GM18507 (cell line): Measurements from ENCODE around the gene ATXN1.
"Not testable (repeated sequence)": the region's sequence is repeated elsewhere in the genome, so short reads cannot be mapped to it uniquely, and the experiment has no call there.

Experiments used
- DNase-seq: peaks from one replicate; pipeline ENCODE4 v3.0.0; 2011; ENCODE audit warnings: low read depth; ENCODE audit not compliant: insufficient read length; ENCODE audit errors: extremely low spot score
- FAIRE-seq: peaks from 2 replicates; lab custom pipeline; 2011; peaks lifted over from hg19 to GRCh38; lab: Jason Lieb, UNC

ATXN1 gene

DNA sequence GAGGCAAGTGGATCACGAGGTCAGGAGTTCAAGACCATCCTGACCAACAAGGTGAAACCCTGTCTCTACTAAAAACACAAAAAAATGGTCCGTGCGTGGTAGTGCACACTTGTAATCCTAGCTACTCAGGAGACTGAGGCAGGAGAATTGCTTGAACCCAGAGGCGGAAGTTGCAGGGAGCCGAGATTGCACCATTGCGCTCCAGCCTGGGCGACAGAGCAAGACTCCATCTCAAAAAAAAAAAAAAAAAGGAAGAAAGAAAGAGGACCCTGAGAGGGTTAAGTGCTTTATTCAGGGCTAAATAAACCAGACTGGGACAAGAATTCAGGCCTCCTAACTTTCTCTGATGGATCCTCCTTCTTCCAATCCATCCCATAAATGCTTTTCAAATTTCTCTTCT, 54.8 kb downstream of the ATXN1 start:
- not testable (repeated sequence) for DNase-seq, FAIRE-seq

DNA sequence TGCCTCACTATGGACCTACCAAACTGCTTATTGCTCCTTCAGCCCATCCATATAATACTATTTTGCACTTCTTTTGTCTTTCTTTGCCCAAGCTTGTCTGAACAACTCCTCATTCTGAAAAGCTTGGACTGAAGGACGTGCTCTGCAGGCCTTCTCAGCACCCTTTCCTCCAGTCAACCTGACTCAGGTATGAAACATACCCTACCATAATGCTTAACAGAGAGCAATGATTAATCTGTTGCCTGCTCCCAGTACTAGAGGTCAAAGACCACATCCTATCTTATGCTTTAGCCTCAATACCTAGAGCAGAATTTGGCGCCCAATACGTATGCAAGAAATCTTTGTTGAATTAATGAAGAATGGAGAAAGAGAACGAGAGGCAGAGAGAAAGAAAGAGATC, 55.2 kb downstream of the ATXN1 start:
- peak; percentile 21 for FAIRE-seq

DNA sequence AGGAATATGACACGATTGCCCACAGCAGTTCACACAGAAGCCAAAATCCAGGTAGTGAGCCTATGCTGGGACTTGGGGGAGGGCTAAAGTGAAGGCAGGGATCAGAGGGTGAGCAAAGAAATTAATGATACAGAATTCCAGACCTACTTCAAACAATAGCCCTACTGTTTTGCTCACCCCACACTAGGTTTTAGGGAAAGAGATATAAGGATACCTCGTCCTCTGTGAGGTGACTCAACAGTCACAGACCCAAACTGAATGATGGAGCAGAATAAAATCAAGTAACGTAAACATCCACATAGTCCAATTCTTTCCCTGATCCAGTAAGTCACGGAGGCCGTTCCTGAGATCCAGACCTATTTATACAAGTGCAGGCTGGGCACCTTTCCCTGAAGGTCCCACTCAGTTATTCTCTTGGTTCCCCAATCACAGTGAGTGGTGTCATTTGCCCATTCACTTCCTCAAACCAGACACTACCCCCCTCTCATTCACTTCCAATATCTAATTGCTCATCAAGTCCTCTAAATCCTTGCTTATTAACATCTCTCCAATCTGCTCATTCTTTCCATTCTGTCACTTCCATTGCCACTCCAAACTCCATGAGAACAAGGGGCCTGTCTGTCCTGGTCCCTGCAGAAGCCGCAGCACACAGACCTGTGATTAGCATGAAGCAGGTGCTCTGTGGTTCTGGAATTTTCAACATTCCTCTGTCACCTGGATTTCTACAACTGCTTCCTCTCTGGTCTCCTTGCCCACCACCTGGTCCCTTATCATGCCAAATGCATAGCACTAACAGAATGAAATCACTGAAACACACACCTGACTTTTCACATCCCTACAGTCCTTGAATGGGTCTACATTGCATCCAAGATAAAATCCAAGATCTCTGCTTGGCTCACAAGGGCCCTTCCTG, 55.9 kb downstream of the ATXN1 start:
- no peak for DNase-seq
- no peak for FAIRE-seq

More for the DNA sequence above, 55.2 kb downstream of the ATXN1 start:
- DNase-seq, result no peak

DNA sequence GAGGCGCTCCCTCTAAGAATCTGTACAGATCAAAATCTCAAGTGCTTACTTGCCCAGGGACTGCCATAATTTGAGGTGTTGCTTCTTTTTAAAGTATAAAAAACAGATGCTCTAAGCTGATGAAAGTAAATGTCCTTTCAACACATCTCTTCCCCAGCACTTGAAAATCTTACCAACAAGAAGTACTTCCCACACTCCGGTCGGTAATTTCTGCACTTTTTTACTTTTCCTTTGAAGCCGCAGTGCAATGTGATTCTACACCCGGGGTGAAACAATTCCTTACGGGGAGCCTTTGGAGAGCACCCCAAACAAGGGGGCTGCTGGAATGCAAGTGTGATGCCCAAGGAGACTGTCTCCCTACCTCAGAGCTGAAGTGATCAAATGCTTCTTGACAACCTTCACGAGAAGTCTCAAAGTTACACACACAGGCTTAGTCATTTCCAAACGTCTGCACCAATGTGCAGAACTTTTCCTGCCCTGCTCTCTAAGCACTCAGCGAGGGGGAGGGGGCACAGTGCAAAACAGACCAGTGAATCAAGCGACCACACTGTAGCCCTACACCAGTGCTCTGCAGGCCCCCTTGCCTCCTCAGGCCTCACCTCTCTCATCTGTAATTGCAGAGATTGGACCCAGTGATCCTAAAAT, 56.7 kb downstream of the ATXN1 start:
- no peak for DNase-seq
- FAIRE-seq, result no peak

DNA sequence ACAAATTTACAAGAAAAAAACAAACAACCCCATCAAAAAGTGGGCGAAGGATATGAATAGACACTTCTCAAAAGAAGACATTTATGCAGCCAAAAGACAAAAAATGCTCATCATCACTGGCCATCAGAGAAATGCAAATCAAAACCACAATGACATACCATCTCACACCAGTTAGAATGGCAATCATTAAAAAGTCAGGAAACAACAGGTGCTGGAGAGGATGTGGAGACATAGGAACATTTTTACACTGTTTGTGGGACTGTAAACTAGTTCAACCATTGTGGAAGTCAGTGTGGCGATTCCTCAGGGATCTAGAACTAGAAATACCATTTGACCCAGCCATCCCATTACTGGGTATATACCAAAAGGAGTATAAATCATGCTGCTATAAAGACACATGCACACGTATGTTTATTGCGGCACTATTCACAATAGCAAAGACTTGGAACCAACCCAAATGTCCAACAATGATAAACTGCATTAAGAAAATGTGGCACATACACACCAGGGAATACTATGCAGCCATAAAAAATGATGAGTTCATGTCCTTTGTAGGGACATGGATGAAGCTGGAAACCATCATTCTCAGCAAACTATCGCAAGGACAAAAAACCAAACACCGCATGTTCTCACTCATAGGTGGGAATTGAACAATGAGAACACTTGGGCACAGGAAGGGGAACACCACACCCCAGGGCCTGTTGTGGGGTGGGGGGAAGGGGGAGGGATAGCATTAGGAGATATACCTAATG, 58.5 kb downstream of the ATXN1 start:
- not testable (repeated sequence) for DNase-seq, FAIRE-seq

DNA sequence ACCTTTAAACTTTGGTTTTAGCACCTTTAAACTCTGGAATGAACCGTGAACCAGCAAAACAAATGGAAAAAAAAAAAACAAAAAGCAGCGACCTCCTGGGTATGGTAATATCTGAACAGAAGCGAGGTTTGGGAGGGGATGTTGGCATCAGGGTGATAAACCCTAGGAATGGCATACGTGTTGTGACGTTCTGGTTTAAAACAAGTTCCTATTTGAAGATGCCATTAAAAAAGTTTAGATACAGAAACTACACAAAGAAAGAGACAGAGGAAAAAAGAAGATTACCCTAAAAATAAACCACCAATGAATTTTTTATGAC, 60.4 kb downstream of the ATXN1 start:
- FAIRE-seq (no peak), DNase-seq (no peak)

DNA sequence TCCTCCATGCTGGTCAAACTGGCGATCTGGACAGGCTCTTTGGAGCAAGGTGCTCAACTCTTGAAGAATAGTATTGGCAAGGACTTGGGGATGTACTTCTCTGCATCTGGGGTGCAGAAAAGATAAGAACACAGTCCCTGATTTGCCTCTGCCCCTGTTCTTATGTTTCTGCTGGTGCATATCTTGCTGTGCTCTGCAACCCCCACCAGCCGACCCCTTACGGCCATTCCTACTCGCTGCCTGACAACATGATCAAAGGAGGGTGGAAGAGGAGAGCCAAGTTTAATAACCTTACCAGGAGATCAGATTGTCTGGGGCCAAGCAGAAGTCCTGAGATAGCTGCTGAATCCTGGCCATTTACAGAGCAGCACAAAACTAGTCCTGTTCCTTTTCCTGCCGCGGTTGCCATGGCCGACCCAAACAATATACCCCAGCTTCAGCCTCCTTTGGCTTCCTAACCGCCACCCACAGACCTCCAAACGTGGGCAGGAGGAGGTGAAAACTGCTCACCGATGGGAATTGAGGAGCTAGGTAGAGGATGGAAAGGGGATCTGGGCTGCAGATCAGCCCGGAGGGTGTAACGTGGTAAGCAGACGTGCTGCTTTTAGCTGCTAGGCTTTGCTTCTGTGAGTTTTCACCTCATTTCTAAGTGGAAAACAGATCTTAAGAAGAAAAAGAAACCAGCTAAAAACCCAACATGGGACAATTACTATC, 60.9 kb downstream of the ATXN1 start:
- DNase-seq, result no peak
- FAIRE-seq, result peak; percentile 38

DNA sequence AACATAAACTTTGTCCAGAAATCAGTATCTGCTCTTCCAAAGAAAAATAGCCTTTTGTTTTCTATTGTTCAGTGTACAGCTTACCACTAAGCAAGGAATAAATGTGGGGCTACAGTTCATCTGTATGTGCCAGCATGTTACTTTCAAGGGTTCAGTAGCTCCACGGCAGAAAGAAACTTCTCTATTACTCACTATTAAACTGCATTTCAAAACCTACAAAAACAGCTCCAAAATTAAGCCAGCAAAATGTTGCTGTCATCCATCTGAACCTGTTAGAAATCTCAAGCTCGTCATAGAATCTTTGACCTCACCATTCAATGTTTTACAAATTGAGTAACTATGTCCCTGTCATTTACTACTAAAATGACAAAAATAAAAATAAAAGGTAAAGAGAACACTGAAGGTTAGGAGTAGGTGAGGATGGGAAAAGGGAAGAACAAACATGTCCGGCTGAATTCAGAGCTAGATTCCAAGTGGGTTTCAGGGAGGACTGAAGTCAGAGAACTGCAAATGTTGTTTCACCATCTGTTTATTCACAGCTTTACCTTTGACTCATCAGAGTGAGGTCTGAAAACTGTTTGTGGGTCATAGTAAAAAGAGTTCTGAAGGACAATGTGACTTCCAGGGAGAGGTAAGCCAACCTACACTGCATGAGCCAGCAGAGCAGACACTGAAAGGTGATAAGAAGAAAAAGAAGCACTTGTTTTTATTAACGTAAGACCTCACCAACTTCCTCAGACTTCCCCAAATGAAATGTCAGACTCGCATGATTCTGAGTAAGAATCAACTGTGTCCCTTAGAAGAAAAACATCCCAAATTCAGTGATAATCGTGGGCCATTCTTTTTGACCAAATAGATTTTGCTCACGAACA, 62.0 kb downstream of the ATXN1 start:
- DNase-seq (no peak), FAIRE-seq (peak; percentile 33)

DNA sequence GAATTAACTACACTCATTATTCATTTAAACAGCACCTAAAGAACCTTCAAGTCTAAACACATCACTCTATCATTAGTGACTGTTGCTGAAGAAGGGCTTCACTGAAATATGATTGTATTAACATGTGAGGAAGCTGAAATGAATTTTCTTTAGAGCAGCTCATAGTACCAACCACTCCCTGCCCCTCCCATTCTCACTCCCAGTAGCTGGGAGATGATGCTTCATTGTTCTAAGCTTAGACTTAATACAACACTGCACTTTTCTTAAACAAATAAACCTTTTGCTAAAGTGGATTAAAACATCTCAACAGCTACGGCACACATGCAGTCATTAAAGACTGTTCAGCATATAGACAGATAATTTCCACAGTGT, 63.1 kb downstream of the ATXN1 start:
- DNase-seq (no peak), FAIRE-seq (no peak)

DNA sequence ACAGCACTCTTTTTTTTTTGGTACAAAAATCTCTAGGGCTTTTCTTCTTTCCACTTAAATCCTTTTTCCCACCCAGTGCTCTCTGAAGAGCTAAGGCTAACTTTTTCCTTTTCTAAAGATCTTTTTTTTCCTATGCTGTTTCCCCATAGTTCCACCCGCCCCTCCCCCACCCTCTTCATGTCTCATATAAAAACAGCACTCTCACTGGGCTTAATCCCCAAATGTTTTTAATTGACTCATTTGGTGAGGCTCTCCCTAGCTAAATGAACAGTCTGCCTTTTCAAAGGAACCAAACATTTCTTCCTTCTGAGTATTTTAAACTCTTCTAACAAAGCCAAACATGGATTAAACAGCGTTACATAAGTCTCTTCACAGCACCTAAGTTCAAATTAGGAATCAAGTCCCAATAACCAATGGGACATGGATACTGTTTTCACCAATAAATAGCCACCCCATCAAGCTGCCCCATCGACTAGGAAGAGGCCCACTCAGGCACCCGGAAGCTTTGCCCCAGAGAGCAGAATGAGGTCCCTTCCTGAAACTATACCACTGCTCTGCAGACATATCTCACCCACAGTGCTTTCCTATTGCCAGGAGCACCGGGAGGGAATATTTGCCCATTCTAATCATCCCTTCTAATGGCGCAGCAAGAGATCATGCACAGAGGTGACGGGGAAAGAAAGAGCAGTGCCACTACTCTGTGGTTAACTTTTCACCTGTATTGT, 63.7 kb downstream of the ATXN1 start:
- no peak for DNase-seq
- FAIRE-seq, result no peak

DNA sequence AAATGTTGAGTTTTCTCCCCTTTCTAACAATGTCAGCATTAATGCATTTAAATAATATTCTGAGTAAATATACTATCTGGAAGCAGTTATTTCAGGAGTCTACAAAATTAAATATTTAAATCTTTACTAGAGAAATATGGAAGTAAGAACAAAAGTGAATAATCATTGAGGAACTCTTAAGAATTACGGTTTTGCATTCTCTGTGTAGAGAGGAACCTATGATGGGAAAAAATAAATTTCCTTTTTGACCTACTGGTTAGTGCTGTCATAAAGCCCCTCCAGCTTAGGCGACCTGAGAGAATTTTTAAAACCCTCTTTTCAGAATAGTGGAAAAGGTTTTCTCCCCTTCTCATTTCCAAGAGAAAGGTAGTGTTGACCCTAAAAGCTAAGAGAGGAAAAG, 64.8 kb downstream of the ATXN1 start:
- DNase-seq (no peak), FAIRE-seq (no peak)

DNA sequence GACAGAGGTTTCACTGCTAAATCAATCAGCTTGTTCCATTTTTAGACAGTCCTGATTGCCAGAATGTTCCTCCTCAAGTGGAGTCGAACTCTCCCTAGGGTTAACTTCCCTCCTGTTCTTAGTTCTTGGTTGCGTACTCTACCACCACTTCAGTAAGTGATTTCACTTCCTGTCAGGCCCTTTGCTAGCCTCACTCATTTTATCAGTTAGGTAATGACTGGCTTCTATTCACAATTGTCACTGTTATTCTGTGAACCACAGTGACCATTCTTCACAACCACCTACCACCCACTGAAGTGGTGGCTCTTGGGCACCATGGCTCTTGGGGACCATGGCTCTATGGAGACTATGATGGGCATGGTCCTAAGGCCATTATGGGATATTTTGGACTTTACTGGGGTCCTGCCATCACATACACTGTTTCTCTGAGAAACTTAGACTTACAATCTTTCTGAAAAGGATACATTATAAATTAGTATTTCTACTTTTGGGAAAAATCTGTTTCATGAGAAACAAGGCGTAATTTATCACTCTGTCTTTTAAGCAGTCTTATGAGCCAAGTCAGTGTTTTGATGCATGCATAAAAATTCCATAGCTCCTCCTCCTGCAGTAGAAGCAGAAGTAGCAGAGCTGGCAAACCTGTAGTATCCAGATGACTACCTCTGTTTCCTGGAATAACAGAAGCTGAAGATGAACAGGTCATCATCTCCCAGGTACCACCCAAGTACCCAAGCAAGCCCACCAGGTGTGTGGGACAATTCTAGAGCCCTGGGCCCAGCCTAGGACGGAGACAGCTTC, 66.3 kb downstream of the ATXN1 start:
- DNase-seq, result no peak
- FAIRE-seq, result peak; percentile 86

DNA sequence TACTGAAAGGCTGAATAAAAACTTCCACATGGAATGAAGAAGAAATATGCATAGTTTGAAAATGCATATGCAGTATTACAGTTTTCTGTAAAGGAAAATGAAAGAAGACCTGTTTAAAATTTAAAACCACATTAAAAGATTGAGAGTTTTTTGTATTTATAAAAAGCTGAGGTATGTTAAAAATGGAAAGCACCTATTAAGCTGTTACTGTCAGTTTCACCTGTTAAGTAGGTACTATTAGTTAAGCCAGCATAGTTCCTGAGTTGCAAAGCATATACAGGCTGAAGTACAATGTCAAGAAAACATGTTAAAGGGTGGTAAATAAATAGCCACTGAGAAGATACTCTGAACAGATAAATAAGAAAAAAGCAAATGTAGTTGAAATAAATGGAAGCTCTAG, 69.9 kb downstream of the ATXN1 start:
- FAIRE-seq, result peak; percentile 71
- DNase-seq, result no peak

DNA sequence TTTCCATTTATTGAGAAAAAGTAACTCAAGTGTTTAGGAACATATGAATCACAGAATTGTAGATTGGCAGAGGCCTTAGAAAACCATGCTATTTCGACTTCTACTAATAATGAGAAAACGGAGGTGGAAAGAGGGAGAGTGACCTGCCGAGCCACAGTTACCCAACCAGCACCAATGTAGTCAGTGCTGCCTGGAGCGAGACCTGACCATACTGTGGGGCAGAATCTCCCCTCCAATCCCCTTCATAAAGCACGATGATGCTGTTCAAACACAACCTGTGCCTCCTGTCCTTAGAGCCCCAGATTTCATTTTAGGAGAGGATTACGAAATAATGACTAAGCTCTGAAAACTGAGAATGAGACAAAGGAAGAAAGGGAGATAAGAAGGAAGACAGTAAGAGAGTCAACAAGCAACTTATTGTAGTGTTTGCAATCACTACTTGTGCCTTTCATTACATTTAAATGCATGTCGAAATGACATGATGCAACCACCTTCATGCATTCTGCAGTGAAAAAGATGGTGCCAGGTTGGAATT, 70.6 kb downstream of the ATXN1 start:
- FAIRE-seq, result peak; percentile 87
- DNase-seq, result no peak

DNA sequence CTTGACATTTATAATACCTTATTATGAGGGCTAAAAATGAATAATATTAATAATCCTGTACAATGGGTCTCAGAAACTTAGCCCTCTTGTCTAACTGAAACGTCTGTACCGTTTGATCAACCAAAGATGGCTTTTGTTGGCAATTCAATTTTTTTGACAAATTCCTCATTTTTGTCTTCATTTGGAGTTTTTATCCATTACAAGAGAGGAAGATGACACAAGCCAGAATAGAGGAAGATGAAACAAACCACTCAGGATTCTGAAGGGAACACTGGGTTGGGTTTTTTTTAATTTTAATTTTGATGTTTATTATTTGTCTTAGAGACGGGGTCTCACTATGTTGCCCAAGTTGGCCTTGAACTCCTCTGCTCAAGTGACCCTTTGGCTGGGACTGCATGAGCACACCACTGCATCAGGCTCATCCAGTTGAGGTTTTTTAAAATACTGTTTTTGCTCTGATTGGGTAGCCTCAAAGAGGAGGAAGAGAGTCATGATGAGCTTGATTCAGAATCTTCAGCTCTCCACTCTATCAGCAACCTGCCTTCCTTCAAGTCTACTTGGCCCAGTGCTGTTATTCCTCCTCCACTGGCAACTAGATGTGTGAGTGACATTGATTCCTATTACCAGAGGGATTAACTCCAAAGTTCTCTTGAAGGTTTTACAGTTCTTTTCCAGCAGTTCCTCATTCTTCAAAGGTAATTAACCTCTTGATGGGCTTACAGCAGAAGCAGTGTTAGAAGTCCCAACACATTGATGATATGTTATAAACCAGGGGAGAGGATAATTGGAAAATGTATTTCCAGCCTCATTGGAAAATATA, 71.3 kb downstream of the ATXN1 start:
- FAIRE-seq, result peak; percentile 38
- no peak for DNase-seq

DNA sequence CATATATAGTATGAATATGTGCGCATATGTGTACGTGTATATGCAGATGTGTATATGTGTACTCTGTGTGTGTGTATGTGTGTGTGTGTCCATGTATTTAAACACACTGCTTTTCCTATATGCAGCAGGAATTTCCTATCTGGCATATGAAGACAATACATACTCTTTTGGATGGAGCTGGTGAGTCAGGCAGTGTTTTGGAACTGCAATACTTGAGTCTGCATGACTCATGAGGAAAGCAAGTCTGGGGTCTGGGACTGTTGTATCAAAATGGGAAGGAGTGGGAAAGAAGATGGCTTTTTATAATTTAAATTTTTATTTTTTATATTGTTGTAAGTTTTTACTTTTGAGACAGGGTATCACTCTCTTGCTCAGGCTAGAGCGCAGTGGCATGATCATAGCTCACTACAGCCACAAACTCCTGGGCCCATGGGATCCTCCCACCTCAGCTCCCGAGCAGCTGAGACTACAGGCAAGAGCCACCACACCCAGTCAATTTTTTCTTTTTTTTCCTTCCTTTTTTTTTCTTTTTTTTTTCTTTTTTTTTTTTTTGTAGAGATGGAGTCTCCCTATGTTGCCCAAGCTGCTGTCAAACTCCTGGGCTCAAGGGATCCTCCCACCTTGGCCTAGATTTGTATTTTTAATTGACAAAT, 72.2 kb downstream of the ATXN1 start:
- FAIRE-seq, result no peak
- DNase-seq, result no peak
